Measurements from ENCODE around the gene EDARADD.

Gene EDARADD

GRCh38 chr1:236516929-236517704 is 123.0 kb downstream of the EDARADD start:
- no peak for DNase-seq (ENCODE audit: low spot score)

DNA sequence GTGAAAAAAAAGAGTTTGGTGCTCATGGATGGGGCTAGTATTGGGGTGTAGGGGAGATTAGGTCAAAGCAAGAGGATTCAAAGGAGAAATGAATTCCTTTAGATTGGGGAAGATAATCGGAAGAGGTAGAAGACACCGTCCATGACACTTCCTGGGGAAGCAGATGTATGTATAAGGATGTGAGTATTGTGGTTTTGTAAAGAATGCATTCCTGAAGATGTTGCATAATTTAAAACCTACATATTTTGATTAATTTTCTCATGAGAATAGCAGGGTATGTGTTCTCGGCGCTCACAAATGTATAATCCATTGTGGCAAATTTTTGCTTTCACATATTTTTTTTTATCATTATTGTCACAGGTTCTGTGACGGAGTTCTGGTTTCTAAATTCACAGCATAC is 124.2 kb downstream of the EDARADD start:
- no peak for DNase-seq (ENCODE audit: low spot score)

DNA sequence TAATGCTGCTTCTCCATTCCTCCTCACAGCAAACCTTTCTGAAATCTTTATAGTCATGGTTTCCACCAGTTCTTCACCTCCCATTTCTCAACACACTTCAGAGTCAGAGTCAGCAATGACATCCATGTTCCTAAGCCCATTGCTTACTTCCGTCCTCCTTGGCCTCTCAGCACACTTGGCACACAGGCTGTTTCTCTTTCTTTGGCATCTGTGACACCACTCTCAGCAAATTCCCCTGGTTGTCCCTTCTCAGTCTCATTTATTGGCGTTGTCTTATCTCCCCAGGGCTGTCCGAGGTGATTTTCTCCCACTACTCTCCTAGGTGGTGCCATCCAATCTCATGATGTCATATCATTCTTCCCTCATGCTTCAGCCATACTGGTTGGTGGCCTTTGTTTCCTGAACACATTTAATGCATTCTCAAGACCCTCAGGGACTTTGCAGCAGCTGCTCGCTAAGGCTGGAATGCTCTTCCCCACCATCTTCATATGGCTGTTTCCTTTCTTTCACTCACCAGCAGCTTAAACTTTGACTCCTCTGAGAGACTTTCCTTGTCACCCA is 126.4 kb downstream of the EDARADD start:
- DNase-seq (ENCODE audit: low spot score): no peak

GRCh38 chr1:236522937-236523703 is 129.0 kb downstream of the EDARADD start:
- no peak for DNase-seq (ENCODE audit: low spot score)

DNA sequence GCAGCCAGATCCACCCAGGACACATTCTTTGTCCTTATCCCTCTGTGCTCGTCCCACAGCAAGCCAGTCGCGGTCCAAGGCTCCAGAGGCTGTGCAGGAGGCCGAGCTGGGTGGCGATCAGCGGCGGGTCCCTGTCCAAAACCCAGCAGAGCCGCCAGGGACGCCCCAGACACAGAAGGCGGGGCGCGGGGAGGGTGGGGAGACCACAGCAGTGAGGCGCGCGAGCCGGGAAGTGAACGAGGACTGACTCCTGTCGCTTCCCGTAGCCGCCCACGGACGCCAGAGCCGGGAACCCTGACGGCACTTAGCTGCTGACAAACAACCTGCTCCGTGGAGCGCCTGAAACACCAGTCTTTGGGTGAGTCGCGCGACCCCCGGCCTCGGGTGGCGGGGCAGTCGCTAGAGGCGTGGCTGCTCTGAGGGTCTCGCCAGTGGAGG is 129.6 kb downstream of the EDARADD start, which contains the start of gene LGALS8:
Gene LGALS8 (plus strand): TSS at position 279 of the 438 bp plus-strand sequence. CDS start 2,089 bp downstream, outside the sequence.
- peak; percentile 66 for DNase-seq (ENCODE audit: low spot score)

DNA sequence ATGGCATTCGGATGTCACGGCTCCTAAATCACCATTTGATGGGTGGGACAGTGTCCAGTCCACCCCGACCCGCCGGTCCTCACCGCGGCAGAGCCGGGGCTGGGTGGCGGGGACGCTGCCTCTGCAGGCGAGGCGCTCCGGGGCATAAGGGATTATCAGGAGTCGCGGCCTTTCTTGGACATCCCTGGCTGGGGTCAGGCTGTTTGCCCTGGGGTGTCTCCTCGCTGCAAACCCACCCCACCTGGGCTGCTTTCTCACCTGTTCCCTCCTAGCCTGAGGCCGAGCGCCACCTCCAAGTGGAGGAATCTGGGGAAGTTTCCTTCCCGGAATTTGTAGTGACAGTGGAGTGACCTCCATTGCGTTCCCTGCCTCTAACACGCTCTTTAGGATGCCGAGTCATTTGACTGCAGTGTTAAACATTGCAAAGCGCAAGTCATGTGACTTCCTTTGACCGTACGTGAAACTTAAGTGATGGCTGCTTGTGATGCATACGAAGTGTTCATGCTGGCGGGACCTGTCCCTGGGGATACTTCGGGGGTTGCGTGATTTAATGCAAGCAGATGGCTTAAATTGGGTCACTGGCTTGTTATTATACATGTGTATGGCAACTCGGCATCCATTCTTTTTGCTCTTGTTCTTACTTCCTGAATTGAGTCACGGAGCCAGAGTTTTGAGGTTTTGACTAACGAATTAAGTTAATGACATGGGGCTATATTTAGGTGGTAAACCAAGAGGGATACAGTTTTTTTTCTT is 130.2 kb downstream of the EDARADD start:
- DNase-seq (ENCODE audit: low spot score): peak; percentile 84

DNA sequence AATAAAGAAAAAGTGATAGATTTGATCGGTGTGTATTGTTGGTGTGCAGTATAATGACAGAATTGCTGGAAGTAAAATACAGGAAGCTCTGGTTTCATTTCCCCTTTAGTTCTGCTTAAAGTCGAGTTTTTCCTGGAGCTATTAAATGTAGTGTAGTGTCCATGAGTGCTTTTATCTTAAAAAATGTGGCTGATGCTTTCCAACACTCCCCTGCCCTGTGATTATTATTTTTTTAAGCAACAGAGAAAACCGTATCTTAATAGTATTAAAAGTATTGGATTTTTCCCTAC is 130.8 kb downstream of the EDARADD start:
- no peak for DNase-seq (ENCODE audit: low spot score)

DNA sequence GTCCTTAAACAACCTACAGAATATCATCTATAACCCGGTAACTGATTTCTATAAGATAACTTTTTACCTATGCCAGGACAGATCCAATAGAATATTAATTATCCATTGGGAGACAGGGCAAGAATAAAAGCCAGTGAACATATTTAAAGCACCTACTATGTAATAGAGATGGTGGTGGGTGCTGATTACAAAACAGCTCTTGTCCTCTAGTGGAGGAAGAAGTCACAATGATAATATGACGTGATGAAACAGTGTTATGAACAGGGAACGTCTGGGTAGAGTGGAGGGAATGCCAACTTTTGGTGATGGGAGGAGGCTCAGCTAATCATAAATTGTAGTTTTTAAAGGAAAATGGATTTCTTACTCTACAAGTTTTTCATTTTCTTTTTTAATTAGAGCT is 132.0 kb downstream of the EDARADD start:
- no peak for DNase-seq (ENCODE audit: low spot score)

- no peak for DNase-seq (ENCODE audit: low spot score)
These were observed 136.2 kb downstream of the EDARADD start for GRCh38 chr1:236530286-236530685.

DNA sequence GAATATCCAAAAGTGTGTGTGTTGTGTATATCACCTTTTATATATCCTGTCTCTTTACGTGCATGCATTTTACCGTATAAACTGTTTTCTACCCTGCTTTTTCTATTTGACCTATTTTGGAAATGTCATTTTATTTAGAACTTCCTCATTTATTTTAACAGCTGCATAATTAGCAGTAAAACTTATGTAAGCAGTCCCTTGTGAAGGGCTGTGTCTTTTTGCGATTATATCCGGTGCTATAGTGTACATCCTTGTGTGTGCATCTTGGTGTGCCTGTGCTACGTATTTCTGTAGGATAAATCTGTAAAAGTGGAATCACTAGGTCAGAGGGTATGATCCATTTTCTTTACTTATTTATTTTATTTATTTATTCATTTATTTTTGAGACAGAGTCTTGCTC is 136.9 kb downstream of the EDARADD start:
- no peak for DNase-seq (ENCODE audit: low spot score)

DNA sequence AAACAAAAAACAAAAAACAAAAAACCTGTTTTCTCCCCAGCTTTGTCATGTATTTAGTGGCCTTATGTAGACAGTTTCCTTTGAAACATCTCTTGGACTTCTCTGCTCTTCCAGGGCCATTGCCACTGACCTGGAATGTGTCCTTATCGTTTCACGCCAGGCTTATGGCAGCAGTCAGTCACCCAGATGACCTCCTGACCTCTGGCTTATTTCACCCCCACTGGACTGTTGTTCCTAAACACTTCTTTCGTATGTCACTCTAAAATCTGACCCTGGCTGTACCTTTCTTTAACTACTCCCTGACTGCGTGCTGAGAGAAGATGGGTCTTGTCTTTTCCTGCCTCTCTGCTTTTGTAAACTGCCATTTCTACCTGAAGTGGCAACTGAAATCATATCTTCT is 138.8 kb downstream of the EDARADD start:
- no peak for DNase-seq (ENCODE audit: low spot score)

- DNase-seq (ENCODE audit: low spot score): no peak
These were observed 140.1 kb downstream of the EDARADD start for GRCh38 chr1:236534151-236534651.

Measured in hematopoietic multipotent progenitor cell treated with erythropoietin and hydrocortisone succinate and interleukin-3 and kit ligand, for 15 days (in vitro differentiated cells).